Neural cell (in vitro differentiated cells): ENCODE results near the gene F12.

ENCODE experiments used
- CTCF ChIP-seq: fragments of 450-650 bp; IDR thresholded peaks from 2 replicates; pipeline ENCODE4 v1.5.1; 2014; ENCODE audit warnings: antibody characterized with exemption, mild to moderate bottlenecking, moderate library complexity; ENCODE audit not compliant: poor library complexity, severe bottlenecking
- EZH2 ChIP-seq: fragments of 200-600, 300-800 bp; shearing (Covaris generic), sonication (generic); IDR thresholded peaks from 2 replicates; pipeline ENCODE4 v1.6.1; 2014; ENCODE audit warnings: antibody characterized with exemption, low read length, borderline replicate concordance, mild to moderate bottlenecking; ENCODE audit not compliant: insufficient read depth, poor library complexity, severe bottlenecking
- RAD21 ChIP-seq: fragments of 450-650 bp; conservative IDR thresholded peaks from 2 replicates; pipeline ENCODE4 v1.6.1; 2014; ENCODE audit warnings: antibody characterized with exemption, mild to moderate bottlenecking, moderate library complexity

GRCh38 chr5:177440211-177440989, 31.0 kb upstream of the F12 start:
- TF ChIP-seq EZH2 (no peak), CTCF (no peak), RAD21 (no peak)
